Hepatocyte (in vitro differentiated cells): ENCODE results near the gene MLPH.

ENCODE experiments used
- EZH2 ChIP-seq: fragments of 200-600 bp; sonication (generic); IDR thresholded peaks from 2 replicates; pipeline ENCODE4 v1.6.1; 2016; ENCODE audit warnings: antibody characterized with exemption, mild to moderate bottlenecking, borderline replicate concordance
- TF ChIP-seq, protein P1 (sequence below): fragments of 200-600 bp; sonication (generic); IDR thresholded peaks from 2 replicates; pipeline ENCODE4 v1.5.1; 2016; ENCODE audit warnings: antibody characterized with exemption, mild to moderate bottlenecking; ENCODE audit not compliant: poor library complexity

DNA sequence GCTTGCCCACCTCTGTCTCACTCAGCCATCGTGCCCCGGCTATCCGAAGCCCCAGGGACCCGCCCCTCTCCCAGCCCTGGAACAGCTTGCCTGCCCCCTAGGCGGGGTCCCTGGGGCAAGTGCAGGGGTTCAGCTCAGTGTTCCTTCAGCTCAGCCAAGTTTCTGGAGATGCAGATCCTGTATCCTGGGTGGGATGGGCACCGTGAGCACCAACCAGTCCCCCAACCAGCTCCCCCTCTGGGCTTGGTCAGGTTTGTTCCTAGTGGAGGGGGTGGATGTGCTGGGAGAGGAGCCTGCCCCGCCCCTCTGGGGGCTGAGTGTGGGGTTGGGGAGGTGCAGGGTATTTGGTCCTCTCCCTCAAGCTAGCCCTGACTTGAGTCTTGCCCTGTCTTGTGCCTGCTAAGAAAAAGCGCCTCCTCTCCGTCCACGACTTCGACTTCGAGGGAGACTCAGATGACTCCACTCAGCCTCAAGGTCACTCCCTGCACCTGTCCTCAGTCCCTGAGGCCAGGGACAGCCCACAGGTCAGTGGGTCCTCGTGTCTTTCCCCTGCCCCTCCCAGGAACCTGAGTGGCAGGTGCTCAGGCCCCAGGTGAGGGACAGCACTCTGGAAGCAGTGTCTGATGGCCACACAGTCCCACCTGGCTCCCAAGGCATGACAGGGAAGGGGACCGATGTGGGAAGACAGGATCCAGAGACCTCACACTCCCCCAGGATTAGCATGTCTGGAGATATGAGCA, 32.6 kb downstream of the MLPH start:
- TF ChIP-seq, protein P1, sequence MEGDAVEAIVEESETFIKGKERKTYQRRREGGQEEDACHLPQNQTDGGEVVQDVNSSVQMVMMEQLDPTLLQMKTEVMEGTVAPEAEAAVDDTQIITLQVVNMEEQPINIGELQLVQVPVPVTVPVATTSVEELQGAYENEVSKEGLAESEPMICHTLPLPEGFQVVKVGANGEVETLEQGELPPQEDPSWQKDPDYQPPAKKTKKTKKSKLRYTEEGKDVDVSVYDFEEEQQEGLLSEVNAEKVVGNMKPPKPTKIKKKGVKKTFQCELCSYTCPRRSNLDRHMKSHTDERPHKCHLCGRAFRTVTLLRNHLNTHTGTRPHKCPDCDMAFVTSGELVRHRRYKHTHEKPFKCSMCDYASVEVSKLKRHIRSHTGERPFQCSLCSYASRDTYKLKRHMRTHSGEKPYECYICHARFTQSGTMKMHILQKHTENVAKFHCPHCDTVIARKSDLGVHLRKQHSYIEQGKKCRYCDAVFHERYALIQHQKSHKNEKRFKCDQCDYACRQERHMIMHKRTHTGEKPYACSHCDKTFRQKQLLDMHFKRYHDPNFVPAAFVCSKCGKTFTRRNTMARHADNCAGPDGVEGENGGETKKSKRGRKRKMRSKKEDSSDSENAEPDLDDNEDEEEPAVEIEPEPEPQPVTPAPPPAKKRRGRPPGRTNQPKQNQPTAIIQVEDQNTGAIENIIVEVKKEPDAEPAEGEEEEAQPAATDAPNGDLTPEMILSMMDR = no peak
- TF ChIP-seq EZH2 = no peak
